Fibroblast of the aortic adventitia (primary cell): ENCODE measurements around the gene LRIG1. TPM values are rescaled to one million over a fixed set of nuclear protein-coding genes. Genes with fewer than 3 reads are reported as not detected.

Source experiments
- DNase-seq: peaks from one replicate; pipeline ENCODE4 v3.0.0-alpha.2; 2010; ENCODE audit warnings: low read depth
- H3K4me3 ChIP-seq: 2 replicates; pipeline ENCODE4 v1.5.1; 2011; ENCODE audit warnings: low read depth, mild to moderate bottlenecking, control low read depth, low read length, moderate library complexity
- total RNA-seq: library from RNA; depleted of rRNA; stranded (reverse); fragments of >200 nt; gene quantifications from 2 replicates; pipeline ENCODE4 v1.2.3, GENCODE V29; 2012; ENCODE audit warnings: low replicate concordance
- TF ChIP-seq, protein P1 (sequence below): IDR thresholded peaks from 2 replicates; pipeline ENCODE4 v1.5.1; 2011; ENCODE audit warnings: mild to moderate bottlenecking, low read length, control low read depth, inconsistent platforms; ENCODE audit not compliant: insufficient read depth

LRIG1 gene
- total RNA-seq, 1 donor: 26.4 TPM

GRCh38 chr3:66410976-66411375 lies 89.8 kb downstream of the LRIG1 start:
- DNase-seq: no peak
- no peak overlapping the region for H3K4me3 ChIP-seq
- TF ChIP-seq, protein P1, sequence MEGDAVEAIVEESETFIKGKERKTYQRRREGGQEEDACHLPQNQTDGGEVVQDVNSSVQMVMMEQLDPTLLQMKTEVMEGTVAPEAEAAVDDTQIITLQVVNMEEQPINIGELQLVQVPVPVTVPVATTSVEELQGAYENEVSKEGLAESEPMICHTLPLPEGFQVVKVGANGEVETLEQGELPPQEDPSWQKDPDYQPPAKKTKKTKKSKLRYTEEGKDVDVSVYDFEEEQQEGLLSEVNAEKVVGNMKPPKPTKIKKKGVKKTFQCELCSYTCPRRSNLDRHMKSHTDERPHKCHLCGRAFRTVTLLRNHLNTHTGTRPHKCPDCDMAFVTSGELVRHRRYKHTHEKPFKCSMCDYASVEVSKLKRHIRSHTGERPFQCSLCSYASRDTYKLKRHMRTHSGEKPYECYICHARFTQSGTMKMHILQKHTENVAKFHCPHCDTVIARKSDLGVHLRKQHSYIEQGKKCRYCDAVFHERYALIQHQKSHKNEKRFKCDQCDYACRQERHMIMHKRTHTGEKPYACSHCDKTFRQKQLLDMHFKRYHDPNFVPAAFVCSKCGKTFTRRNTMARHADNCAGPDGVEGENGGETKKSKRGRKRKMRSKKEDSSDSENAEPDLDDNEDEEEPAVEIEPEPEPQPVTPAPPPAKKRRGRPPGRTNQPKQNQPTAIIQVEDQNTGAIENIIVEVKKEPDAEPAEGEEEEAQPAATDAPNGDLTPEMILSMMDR: no peak

GRCh38 chr3:66409771-66410754 lies 90.8 kb downstream of the LRIG1 start:
- DNase-seq: no peak
- TF ChIP-seq, protein P1: no peak
- no peak overlapping the region for H3K4me3 ChIP-seq

- TF ChIP-seq, protein P1: peak; percentile 93
- peak; percentile 60 for DNase-seq
- no peak overlapping the region for H3K4me3 ChIP-seq
Observed at GRCh38 chr3:66407611-66408218, 93.1 kb downstream of the LRIG1 start.

DNA sequence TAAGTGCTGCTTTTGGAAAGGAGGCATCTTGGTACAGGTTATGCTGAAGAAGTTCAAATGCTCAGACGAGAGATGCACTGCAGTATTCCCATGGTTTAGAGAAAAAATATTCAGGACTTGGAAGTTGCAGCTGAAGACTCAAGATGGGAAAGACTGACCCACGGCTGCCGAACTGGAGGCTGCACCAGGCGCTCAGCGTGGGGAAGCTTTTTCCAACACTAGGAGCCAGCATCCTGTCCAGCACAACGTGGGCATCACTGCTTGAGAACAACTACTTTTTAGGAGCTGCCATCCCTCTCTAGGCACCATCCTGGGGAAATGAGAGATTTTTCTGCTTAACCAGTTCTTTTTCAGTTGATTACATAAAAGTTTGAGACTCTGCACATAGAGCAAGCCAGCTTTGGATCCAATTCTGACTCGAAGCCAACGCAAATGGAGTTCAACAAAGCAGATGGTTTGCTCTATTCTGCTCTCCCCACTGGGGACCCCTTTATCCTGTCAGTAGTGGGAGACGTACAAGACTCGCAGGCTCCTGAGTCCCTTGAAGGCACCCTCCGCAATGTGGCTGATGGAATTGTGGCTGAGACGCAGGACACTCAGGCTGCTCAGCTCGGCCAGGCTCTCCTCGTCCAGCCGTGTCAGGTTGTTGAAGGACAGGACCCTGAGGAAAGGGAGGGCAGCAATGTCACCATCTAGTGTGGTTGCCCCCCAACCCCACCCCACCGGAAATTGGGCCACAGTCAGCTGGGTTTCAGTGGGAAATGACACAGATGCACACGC lies 93.8 kb downstream of the LRIG1 start:
- no peak for DNase-seq
- TF ChIP-seq, protein P1: no peak
- no peak overlapping the region for H3K4me3 ChIP-seq

GRCh38 chr3:66406163-66406562 lies 94.7 kb downstream of the LRIG1 start:
- no peak overlapping the region for H3K4me3 ChIP-seq
- TF ChIP-seq, protein P1: no peak
- DNase-seq: no peak

DNA sequence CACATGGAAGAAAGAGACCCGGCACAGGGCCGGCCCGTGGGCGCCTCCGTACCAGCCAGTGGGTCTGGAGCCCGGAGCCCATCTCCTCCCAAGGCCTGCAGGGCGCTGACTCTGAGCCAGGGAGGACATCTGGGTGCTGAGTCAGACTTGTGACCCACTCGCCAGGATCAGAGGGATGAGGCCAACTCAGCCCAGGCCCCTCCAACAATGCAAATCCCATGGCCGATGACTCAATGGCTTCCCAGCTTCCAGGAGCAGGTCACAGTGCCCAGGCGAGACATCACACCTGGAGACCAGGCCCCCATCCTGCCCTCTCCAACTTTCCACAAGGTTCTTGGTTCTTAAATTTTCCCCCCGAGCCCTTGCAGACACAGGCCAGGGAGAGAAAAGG lies 95.1 kb downstream of the LRIG1 start:
- DNase-seq: peak; percentile 81
- TF ChIP-seq, protein P1: no peak
- H3K4me3 ChIP-seq: no peak overlapping the region
